BE2C (cell line): ENCODE measurements around the gene CPNE4. TPM values are rescaled to one million over a fixed set of nuclear protein-coding genes. Genes with fewer than 3 reads are reported as not detected.

Source experiments
- DNase-seq: peaks from one replicate; pipeline ENCODE4 v3.0.0-alpha.2; 2020
- H3K27me3 ChIP-seq: fragments of 250-450 bp; sonication (Bioruptor Pico); 2 replicates; pipeline ENCODE4 v1.5.1; 2020; ENCODE audit warnings: mild to moderate bottlenecking
- H3K36me3 ChIP-seq: fragments of 250-450 bp; sonication (Bioruptor Pico); 2 replicates; pipeline ENCODE4 v1.5.1; 2020; ENCODE audit warnings: mild to moderate bottlenecking
- H3K4me1 ChIP-seq: fragments of 250-450 bp; sonication (Bioruptor Pico); 2 replicates; pipeline ENCODE4 v1.5.1; 2020
- H3K4me3 ChIP-seq: 2 replicates; pipeline ENCODE4 v1.5.1; 2011; ENCODE audit warnings: low read depth, low read length
- H3K9me3 ChIP-seq: fragments of 250-450 bp; sonication (Bioruptor Pico); 2 replicates; pipeline ENCODE4 v1.5.1; 2020
- CTCF ChIP-seq: IDR thresholded peaks from 2 replicates; pipeline ENCODE4 v1.5.1; 2012; ENCODE audit warnings: mild to moderate bottlenecking, low read depth, low read length
- polyA plus RNA-seq: library from polyadenylated mRNA; unstranded; fragments of >200 nt; gene quantifications from one replicate; pipeline ENCODE4 v1.2.1, GENCODE V29; 2012; ENCODE audit warnings: low read depth, missing spikeins; ENCODE audit not compliant: insufficient read length, insufficient read depth

CPNE4 gene
- polyA plus RNA-seq = 26.6 TPM

DNA sequence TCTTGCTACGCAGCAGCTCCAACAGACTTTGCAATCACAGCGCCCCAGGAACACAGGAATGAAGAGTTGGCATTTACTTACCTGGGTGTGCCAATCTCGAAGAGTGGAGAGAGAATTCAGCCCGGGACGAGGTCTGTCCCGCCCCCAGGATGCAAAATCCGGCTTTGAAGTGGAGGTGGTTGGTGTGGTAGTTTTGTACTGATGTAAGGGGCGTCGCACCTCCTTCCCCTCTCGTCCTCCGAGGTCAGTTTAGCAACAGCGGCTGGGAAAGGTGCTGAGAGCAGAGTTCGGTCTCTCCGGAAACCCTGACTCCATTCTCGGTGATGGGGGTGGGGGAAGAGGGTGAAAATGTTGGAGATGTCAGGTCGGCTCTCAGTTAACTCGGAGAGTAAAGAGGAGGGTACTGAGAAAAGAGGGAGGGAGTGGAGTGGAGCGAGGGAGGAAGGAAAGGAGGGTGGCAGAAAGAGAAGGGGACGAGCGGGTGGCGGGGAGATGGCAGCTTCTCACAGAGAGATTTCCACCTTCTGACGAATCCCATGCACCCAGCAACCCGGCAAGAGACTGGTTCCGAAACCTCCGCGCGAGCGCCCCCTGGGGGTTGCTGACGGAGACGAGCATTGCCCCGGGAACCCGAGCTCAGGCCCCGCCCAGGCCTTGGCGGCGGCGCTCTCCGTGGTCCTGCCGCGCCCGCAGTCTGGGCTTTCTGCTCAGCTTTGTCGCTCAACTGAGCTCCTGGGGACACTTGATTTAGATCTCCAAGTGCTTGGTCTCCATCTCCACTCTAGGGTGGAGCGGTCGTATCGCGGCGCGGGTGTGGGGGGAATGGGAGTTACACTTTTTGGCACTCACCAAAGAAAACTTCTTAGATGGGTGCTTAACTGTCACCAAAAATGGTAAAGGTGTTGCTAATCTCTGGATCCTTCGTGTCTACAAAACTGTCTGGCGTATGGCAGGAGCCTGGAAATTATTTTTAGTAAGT lies at the start of gene CPNE4:
Gene CPNE4 (minus strand): TSS at position 529 of the 979 bp plus-strand sequence.
- Histone ChIP-seq H3K27me3 (peaks cover 5% of the 10 kb centered on the region), H3K4me3 (peak within 1 kb of the TSS; percentile 79)

GRCh38 chr3:132083583-132084279 lies 48.9 kb upstream of the CPNE4 start:
- Histone ChIP-seq H3K4me3 (no peak overlapping the region), H3K36me3 (no peaks in the 10 kb centered on the region), H3K9me3 (no peaks in the 10 kb centered on the region), H3K27me3 (no peaks in the 10 kb centered on the region), H3K4me1 (no peaks in the 10 kb centered on the region)
- no peak for TF ChIP-seq CTCF
- no peak for DNase-seq

More for the DNA sequence above, at the start of gene CPNE4:
- H3K4me1 ChIP-seq = no peaks in the 10 kb centered on the region
- H3K36me3 ChIP-seq = no peaks in the 10 kb centered on the region
- TF ChIP-seq CTCF = peak; percentile 85
- peak; percentile 94 for DNase-seq
- H3K9me3 ChIP-seq = no peaks in the 10 kb centered on the region

GRCh38 chr3:132083159-132083558 lies 48.3 kb upstream of the CPNE4 start:
- Histone ChIP-seq H3K4me1 (no peaks in the 10 kb centered on the region), H3K9me3 (no peaks in the 10 kb centered on the region), H3K4me3 (no peak overlapping the region), H3K27me3 (no peaks in the 10 kb centered on the region), H3K36me3 (no peaks in the 10 kb centered on the region)
- no peak for TF ChIP-seq CTCF
- DNase-seq = no peak

- DNase-seq = no peak
- H3K4me1 ChIP-seq = no peaks in the 10 kb centered on the region
- H3K4me3 ChIP-seq = no peak overlapping the region
- H3K27me3 ChIP-seq = no peaks in the 10 kb centered on the region
- H3K36me3 ChIP-seq = no peaks in the 10 kb centered on the region
- no peak for TF ChIP-seq CTCF
- H3K9me3 ChIP-seq = no peaks in the 10 kb centered on the region
Observed at GRCh38 chr3:132079147-132079546, 44.3 kb upstream of the CPNE4 start.

GRCh38 chr3:132073771-132074170 lies 39.0 kb upstream of the CPNE4 start:
- no peak for TF ChIP-seq CTCF
- no peak for DNase-seq
- Histone ChIP-seq H3K4me1 (no peaks in the 10 kb centered on the region), H3K27me3 (peaks cover 2% of the 10 kb centered on the region; the same call in 1 of the 2 replicates), H3K9me3 (no peaks in the 10 kb centered on the region), H3K36me3 (no peaks in the 10 kb centered on the region), H3K4me3 (no peak overlapping the region)
